ENCODE data around the gene BABAM2.
"Not testable (repeated sequence)": the region's sequence is repeated elsewhere in the genome, so short reads cannot be mapped to it uniquely, and the experiment has no call there.

BABAM2 gene

DNA sequence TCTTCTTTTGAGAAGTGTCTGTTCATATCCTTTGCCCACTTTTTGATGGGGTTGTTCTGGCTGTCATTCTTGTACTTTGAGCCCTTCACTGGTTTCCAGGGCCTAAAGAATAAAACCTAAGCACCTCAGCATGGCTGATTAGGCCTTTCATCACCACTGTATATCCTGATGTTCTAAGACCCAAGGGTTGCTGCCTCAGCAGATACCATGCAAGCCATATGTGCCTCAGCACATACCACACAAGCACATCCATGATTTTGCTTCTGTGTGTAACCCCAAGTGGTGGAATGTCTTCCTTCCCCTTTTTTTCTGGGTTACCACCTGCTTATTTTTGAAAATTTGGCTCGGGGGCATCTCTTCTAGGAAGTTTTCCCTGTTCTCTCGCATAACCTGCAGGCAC, 11.7 kb upstream of the BABAM2 start:
- DNase-seq (ENCODE audit: low spot score) = no peak

DNA sequence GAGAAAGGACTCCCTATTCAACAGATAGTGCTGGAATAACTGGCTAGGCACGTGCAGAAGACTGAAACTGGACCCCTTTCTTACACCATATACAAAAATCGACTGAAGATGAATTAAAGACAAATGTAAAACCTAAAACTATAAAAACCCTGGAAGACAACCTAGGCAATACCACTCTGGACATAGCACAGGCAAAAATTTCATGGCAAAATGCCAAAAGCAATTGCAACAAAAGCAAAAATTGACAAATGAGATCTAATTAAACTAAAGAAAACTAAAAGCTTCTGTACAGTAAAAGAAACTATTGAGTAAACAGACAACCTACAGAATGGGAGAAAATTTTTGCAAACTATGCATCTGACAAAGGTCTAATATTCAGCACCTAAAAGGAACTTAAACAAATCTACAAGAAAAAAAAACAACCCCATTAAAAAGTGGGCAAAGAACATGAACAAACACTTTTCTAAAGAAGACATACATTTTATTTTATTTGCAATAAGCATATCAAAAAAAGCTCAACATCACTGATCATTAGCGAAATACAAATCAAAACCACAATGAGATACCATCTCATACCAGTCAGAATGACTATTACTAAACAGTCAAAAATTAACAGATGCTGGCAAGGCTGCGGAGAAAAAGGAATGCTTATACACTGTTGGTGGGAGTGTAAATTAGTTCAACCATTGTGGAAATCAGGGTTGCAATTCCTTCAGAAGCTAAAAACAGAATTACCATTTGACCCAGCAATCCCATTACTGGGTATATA, 8.5 kb upstream of the BABAM2 start:
- not testable (repeated sequence) for DNase-seq (ENCODE audit: low spot score)

DNA sequence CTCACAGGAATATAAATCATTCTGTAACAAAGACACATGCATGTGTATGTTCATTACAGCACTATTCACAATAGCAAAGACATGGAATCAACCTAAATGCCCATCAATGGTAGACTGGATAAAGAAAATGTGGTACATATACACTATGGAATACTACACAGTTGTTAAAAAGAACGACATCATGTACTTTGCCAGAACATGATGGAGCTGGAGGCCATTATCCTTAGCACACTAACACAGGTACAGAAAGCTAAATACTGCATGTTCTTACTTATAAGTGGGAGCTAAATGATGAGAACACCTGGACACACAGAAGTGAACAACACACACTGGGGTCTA, 8.0 kb upstream of the BABAM2 start:
- not testable (repeated sequence) for DNase-seq (ENCODE audit: low spot score)

DNA sequence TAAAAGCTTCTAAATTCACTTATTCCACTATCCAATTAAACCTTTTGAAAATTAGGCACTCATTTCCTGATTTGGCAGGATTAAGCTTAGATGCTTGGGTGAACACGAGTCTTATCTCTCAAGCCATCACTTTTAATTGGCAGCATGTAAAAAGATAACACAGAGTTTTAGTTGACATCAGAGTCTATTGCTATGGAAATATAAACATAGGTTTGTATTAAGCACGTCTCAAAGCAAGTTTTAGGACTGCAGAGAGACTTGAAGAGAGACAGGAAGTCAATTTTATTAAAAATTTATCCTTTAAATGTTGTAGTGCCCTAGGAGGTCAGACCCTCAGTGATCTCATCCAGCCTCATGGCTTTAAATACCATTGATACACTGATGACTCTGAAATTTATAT, 5.9 kb upstream of the BABAM2 start:
- DNase-seq (ENCODE audit: low spot score) = no peak

DNA sequence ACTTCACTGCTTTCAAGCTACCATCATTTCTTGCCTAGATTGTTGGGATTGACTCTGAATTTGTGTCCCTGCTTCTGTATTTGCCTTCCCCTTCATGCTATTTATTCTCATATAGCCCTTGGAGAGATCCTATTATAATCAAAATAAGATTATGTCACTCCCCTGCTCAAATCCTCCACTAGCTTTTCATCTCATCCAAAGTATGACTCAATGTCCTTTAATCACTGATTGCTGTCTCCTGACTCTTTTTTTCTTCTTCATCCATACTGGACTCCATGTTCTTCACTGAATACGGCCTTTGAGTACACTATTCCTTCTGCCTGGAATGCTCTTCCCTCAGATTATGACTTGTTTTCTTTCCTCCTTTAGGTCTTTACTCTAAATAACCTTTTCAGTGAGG, 5.3 kb upstream of the BABAM2 start:
- DNase-seq (ENCODE audit: low spot score) = peak; percentile 24

DNA sequence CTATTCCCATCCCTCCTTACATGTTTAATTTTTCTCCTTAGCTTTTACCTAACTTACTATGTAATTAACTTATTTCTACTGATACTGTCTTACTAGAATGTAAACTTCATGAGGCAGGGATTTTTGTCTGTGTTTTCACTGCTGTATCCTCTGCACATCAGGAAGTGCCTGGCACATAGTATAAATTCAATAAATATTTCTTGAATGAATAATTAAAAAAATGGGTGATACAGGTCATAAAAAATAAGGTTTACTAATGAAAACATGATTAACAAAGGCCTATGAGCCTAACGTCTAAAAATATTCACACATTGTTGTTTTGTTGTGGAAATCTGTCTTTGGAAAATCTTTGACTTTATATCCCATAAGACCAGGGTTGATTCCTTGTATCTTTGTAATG, 4.9 kb upstream of the BABAM2 start:
- peak; percentile 18 for DNase-seq (ENCODE audit: low spot score)

DNA sequence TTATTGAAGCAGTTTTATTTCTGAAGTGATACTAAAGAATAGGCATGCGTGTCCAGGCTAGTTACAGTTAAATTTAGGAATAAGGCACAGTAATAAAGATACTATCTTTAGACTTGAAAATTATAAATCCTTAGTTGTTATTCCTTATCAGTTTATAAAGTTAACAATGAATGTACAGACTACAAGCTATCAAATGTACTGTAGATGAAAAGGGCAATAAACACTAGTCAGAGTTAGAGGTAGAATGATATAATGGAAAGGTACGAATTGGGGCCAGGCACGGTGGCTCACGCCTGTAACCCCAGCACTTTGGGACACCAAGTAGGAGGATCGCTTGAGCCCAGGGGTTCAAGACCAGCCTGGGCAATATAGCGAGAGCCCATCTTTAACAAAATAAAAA, 4.2 kb upstream of the BABAM2 start:
- no peak for DNase-seq (ENCODE audit: low spot score)

DNA sequence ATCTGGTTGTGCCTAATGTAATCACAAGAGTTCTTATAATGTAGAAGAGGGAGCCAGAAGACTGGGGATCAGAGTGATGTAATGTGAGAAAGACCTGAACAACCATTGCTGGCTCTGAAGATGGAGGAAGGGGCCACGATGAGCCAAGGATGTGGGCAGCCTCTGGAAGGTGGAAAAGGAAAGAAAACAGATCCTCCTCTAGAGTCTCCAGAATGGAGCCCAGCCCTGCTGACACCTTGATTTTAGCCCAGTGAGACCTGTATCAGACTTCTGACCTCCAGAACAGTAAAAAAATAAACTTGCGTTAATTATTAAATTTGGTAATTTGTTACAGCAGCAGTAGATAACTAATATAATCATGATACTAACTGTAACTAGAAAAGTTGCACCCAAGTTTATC, 3.4 kb upstream of the BABAM2 start:
- DNase-seq (ENCODE audit: low spot score) = no peak

DNA sequence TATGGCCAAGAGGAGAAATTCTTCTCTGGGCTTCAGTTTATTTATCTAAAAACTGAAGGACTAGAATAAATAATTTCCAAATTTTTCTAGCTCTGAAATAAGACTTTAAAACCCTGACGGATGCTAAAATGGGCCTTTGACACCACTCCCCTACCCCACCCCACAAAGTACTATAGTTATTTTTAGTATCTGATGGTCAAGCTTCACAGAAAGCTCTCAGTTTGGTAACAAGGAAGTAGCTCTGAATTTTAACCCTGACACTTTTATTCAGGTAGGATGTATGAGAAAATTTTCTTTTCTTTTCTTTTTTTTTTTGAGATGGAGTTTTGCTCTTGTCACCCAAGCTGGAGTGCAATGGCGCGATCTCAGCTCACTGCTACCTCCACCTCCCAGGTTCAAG, 2.7 kb upstream of the BABAM2 start:
- no peak for DNase-seq (ENCODE audit: low spot score)

DNA sequence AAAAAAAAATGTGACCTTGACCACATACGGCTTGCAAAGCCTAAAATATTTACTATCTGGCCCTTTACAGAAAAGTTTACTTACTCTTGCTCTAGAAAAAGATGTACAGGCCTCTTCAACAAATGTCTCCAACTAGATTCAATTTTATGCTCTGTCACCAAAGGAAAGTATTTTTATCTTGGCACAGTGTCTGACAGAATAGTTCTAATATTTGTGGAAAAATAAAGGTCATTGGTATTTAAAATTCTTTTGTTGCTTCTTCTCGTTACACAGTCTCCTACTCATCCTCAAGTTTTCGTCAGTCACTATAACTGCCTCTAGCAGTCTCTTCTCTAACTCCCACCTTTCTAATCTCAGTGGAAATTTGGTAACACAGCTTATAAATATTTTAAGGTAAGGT, 1.7 kb upstream of the BABAM2 start:
- DNase-seq (ENCODE audit: low spot score) = peak; percentile 55

DNA sequence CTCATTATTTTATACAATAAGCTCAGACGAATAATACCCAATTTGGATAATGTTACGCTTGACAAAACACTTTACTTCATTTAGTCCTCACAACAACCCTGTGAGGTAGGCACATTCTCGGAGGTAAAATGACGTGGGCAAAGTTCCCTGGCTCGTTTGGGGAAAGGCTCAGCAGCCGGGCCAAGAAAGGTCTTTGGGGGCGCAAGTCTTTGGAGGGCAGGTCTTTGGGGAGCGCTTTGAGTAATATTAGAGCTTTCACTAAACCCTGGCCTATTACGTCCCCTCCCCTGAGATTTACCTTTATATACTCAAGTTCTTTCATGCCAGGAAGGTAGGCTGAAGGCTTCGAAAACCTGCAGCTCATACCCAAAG, 769 bp upstream of the BABAM2 start:
- peak; percentile 10 for DNase-seq (ENCODE audit: low spot score)

DNA sequence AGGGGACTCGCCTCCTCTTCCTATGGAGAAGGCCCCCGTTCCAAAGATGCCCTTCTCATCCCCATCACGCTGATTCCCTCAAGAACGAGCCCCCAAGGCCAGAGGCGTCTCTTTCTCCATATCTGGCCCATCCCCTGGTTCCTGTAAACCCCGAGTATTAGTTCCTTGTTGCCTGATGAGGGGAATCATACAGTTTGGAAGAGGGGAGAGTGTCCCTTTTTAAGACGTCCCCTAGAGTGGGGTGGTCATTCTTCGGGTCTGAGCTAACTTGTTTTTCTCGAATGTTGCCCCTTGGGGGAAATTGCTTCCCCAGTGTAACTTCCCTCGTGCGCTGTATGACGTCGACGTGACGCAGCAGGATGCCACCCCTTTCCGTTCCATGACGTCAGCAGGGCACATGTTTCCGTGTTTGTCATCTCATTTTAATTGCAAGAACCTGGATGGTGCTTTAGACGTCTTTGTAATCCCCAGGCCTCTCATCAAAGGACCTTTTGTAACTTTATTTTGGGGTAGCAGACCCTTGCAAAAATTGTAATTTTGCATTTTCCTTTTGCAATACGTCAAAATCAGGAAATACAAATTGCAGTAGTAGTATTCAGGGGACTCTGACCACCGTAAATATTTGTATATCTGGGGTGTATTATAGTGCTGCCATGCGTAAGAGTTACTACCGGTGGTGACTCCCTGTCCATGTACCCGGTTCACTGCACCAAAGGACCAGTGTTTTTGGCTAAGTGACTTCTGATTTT, 569 bp downstream of the BABAM2 start:
- peak; percentile 78 for DNase-seq (ENCODE audit: low spot score)

DNA sequence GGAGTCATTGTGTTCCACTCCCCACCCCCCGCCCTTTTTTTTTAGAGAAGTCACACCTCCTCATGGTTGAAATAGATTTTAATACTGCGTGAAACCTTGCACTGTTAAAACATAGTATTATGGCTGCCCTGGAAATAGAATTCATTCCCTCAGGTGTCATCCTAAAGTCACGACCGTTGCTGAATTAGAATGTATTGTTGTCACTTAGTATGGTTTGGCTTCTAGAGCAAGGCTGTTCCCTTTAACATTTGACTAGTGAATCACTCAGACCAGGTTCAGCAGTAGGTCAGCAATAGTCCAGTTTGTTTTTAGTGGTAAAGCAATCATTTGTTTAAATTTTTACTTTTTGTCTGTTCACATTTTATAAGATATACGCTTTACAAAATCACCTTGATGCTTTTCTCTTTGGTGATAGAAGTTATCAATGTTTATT, 1.2 kb downstream of the BABAM2 start:
- no peak for DNase-seq (ENCODE audit: low spot score)

DNA sequence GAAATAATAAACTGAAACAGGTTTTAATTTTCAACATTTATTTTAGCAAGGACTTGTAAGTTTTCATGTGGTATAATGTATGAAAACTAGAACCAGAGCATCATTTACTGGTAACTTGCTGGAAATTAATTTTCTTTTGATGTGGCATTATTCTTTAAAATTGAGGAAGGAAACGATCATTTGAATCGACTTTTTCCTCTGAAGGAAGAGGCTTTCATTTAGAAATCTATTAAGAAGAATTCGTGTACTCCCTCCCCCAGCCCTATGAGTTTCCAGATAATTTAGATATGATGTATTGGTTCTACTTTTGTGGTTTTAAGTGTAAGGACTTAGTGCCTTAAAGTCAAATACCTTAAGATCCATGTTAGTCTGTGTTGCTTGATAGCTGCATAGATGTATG, 2.5 kb downstream of the BABAM2 start:
- no peak for DNase-seq (ENCODE audit: low spot score)

DNA sequence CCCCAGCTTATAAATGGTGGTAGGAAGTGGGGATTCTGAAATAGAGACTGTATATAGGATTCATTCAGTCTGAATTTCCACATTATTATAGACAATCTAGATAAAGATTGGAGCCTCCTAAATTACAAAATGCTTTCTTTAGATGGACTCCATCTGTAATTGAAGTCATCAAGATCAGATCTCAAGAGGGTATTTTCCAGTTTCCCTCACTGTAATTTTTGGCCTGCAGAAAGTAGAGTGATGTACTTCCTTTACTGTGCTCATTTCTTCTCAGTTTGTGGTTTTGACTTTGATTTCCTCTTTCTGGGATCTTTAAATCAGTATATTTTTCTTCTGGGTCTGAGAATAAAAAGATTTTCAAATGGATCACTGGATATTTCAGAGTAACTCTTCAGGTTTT, 7.2 kb downstream of the BABAM2 start:
- DNase-seq (ENCODE audit: low spot score) = no peak

DNA sequence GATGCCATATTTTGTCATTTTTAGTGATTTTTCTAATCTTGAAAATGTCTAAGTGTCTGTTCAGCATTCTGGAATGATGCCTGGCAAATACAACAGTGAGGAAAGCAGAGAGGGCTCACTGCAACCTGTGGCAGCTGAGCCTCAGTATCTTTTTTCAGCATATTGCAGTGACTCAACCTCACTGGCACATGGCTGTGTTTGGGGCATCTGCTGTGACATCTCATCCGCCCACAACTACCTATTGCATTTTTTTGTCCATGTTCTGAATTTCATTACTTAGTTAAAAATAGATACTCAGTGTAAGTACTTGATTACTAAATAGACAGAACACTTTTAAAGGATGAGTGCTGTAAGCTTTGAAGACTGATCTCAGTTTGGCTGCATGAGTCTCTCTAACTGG, 10.7 kb downstream of the BABAM2 start:
- peak; percentile 21 for DNase-seq (ENCODE audit: low spot score)

DNA sequence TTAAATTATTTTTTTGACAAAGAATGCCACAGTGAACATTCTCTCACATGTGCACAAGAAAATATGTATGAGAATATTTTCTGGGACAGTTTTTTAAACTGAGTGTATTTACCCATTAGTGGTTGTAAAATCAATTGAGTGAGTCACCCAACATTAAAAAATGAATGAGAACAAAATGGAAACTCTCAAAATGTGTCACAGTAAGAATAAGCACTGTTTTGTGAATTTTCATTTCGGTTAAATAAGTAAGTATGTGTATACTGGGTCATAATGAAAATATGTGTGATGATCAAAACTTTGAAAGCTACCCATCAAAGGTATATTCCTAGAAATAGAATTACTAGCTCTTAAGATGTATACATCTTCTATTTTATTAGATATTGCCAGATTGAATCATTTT, 11.6 kb downstream of the BABAM2 start:
- no peak for DNase-seq (ENCODE audit: low spot score)

DNA sequence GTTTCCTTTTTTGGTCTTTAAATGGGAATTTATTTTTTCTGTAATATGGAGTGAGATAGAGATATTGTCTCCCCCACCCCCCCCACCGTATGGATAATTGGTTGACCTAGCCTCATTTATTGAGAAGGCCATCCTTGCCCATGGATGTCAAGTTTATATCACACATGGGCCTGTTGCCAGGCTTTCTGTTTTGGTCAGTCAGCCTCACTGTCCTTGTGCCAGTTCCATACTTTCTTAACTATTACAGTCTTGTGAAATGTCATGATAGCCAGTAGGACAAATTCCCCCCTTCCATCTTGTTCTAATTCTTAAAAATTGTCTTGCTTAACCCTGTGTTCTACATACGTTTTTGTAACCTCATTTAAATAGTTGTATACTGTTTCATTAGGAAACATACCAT, 12.5 kb downstream of the BABAM2 start:
- DNase-seq (ENCODE audit: low spot score) = no peak

DNA sequence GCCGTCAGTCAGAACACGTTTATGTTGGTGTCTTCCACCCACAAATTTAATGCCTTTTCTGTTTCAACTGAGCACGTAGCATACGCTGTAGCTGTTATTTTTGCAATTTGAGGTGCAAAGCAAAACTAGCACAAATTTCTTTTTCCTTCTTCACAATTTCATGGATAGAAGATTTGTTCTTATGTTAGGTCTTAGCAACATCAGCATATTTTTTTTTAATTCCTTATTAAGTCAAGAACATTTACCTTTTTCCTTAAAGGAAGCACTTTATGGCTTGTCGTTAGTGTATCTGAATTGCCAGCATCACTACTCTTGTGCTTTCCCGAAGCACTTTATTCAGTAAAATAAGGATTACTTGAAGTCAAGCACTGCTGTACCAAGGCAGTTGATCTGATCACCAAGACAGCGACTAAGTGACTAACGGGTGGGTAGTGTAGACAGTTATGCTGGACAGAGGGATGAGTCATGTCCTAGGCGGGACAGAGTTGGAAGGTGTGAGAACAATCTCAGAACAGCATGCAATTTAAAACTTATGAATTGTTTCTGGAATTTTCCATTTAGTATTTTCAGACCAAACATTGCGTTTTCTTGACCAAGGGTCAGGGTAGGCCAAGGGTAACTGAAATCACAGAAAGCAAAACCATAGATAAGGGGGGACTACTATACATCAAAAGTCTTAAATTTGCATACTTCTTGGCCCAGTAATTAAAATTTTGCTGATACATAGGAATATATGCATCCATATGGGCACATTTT, 13.3 kb downstream of the BABAM2 start:
- DNase-seq (ENCODE audit: low spot score) = no peak

DNA sequence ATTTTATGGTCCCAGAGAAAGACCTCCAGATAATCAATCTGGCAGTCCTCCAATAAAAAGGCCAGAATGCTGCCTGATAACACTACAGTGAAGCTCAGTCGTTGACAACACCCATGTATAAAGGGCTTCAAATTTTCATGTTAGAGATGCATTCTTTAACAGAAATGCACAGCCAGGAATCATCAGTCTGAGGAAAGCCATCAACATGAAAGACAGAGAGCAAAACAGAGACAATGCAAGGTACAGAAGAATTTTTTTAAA, 13.8 kb downstream of the BABAM2 start:
- DNase-seq (ENCODE audit: low spot score) = no peak

DNA sequence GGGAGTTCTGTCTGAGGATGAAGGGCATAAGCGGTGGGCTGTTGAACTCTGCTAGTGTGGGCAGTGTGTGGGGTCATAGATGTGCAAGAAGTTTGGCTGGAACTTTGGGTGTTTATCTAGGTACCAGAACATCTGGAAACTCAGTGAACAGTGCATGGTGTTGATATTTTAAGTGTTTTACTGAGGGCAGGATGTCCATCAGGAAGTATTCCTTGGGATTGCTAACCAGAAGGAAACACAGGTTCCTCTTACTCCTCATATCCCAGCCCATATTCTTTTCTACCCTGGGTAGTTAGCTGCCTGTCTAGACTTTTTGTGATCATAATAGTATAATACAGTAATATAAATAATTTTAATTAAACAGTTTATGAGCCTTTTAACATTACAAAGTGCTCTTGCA, 15.5 kb downstream of the BABAM2 start:
- DNase-seq (ENCODE audit: low spot score) = no peak

DNA sequence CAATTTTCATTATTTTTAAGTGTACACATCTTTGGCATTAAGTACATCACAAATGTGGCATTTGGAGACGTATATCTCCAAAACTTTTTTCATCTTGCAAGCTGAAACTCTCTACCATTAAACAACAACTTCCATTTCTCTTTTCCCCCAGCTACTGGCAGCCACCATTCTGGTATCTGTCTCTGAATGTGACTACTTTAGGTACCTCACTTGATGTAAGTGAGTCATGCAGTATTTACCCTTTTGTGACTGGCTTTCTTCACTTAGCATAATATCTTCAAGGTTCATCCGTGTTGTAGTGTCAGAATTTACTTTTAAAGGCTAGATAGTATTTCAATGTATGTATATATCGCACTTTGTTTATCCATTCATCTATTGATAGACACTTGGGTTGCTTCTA, 17.0 kb downstream of the BABAM2 start:
- DNase-seq (ENCODE audit: low spot score) = no peak

DNA sequence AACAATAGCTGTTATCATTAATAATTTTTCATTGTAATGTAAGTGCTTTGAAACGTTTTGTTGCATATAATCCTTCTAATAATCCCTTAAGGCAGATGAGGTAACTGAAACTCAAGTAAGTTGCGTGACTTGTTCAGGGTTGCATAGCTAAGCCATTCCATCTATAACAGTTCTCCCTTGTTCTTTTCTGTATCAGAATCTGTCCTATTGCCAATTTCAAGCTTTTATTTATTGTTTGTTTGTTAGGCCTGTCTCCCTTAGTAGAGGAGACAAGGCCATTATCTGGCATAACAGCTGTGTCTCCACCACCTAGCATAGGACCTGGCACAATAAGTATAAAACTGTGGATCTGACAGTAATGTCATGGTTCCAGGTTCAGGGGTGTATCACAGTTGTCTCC, 19.4 kb downstream of the BABAM2 start:
- no peak for DNase-seq (ENCODE audit: low spot score)

All from GM03348 (cell line).